HEK293 (cell line): ENCODE measurements around the gene UNC80.

Experiments
- REPIN1 ChIP-seq: fragments of 450-650 bp; formaldehyde crosslinking; IDR thresholded peaks from 2 replicates; pipeline ENCODE4 v1.5.1; 2017; ENCODE audit warnings: missing biosample characterization, missing genetic modification characterization, low read depth
- YY1 ChIP-seq: fragments of 450-650 bp; formaldehyde crosslinking; IDR thresholded peaks from 2 replicates; pipeline ENCODE4 v1.5.1; 2018; ENCODE audit warnings: missing biosample characterization, missing genetic modification characterization
- ZBTB20 ChIP-seq: fragments of 450-650 bp; formaldehyde crosslinking; IDR thresholded peaks from 2 replicates; pipeline ENCODE4 v1.5.1; 2016; ENCODE audit warnings: missing biosample characterization, missing genetic modification characterization
- ZNF121 ChIP-seq: fragments of 450-650 bp; formaldehyde crosslinking; IDR thresholded peaks from 2 replicates; pipeline ENCODE4 v1.5.1; 2016; ENCODE audit warnings: missing biosample characterization, missing genetic modification characterization
- ZNF239 ChIP-seq: fragments of 450-650 bp; formaldehyde crosslinking; IDR thresholded peaks from 2 replicates; pipeline ENCODE4 v1.5.1; 2016; ENCODE audit warnings: missing biosample characterization, missing genetic modification characterization
- ZNF266 ChIP-seq: fragments of 450-650 bp; formaldehyde crosslinking; IDR thresholded peaks from 2 replicates; pipeline ENCODE4 v1.5.1; 2016; ENCODE audit warnings: missing biosample characterization, missing genetic modification characterization, low read depth
- ZNF302 ChIP-seq: fragments of 450-650 bp; formaldehyde crosslinking; IDR thresholded peaks from 2 replicates; pipeline ENCODE4 v1.5.1; 2016; ENCODE audit warnings: missing biosample characterization, missing genetic modification characterization, low read depth
- ZNF530 ChIP-seq: fragments of 450-650 bp; formaldehyde crosslinking; IDR thresholded peaks from 2 replicates; pipeline ENCODE4 v1.5.1; 2016; ENCODE audit warnings: low read depth, missing biosample characterization, missing genetic modification characterization
- ZNF660 ChIP-seq: fragments of 450-650 bp; IDR thresholded peaks from 2 replicates; pipeline ENCODE4 v1.5.1; 2018; ENCODE audit warnings: missing biosample characterization, mild to moderate bottlenecking, missing genetic modification characterization
- TF ChIP-seq, protein P1 (sequence below): fragments of 450-650 bp; formaldehyde crosslinking; IDR thresholded peaks from 2 replicates; pipeline ENCODE4 v1.5.1; 2016; ENCODE audit warnings: missing biosample characterization, missing genetic modification characterization
- TF ChIP-seq, protein P2 (sequence below): fragments of 450-650 bp; formaldehyde crosslinking; IDR thresholded peaks from 2 replicates; pipeline ENCODE4 v1.5.1; 2016; ENCODE audit warnings: missing biosample characterization, missing genetic modification characterization
- TF ChIP-seq, protein P3 (sequence below): fragments of 450-650 bp; IDR thresholded peaks from 2 replicates; pipeline ENCODE4 v1.5.1; 2018; ENCODE audit warnings: missing biosample characterization, mild to moderate bottlenecking, missing genetic modification characterization

DNA sequence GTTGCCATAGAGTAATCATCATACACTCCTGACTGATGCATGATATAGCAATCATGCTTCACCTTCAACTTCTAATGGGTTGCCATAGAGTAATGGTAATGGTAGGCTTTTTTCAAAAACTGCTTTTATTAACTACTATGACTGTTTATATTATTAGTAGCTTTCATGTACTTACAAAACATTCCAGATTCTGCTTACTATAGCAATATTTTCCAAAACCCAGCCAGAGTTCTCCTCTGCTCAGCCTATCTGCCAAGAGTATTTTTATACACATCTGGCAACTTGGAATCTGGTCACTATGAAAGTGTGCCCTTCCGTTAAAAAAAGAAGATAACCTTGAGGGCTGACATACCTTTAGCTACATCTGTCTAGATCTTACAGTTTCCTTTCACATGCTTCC lies 5.0 kb upstream of the UNC80 start:
- TF ChIP-seq ZNF660 (tag by site-specific recombination) (no peak), ZNF239 (tag by site-specific recombination) (no peak), ZBTB20 (no peak), YY1 (tag by site-specific recombination) (no peak), REPIN1 (tag by site-specific recombination) (no peak), ZNF121 (tag by site-specific recombination) (no peak), ZNF266 (tag by site-specific recombination) (no peak), ZNF302 (tag by site-specific recombination) (no peak), ZNF530 (tag by site-specific recombination) (no peak)
- TF ChIP-seq, protein P1, sequence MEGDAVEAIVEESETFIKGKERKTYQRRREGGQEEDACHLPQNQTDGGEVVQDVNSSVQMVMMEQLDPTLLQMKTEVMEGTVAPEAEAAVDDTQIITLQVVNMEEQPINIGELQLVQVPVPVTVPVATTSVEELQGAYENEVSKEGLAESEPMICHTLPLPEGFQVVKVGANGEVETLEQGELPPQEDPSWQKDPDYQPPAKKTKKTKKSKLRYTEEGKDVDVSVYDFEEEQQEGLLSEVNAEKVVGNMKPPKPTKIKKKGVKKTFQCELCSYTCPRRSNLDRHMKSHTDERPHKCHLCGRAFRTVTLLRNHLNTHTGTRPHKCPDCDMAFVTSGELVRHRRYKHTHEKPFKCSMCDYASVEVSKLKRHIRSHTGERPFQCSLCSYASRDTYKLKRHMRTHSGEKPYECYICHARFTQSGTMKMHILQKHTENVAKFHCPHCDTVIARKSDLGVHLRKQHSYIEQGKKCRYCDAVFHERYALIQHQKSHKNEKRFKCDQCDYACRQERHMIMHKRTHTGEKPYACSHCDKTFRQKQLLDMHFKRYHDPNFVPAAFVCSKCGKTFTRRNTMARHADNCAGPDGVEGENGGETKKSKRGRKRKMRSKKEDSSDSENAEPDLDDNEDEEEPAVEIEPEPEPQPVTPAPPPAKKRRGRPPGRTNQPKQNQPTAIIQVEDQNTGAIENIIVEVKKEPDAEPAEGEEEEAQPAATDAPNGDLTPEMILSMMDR (tag by site-specific recombination) = no peak
- TF ChIP-seq, protein P2, sequence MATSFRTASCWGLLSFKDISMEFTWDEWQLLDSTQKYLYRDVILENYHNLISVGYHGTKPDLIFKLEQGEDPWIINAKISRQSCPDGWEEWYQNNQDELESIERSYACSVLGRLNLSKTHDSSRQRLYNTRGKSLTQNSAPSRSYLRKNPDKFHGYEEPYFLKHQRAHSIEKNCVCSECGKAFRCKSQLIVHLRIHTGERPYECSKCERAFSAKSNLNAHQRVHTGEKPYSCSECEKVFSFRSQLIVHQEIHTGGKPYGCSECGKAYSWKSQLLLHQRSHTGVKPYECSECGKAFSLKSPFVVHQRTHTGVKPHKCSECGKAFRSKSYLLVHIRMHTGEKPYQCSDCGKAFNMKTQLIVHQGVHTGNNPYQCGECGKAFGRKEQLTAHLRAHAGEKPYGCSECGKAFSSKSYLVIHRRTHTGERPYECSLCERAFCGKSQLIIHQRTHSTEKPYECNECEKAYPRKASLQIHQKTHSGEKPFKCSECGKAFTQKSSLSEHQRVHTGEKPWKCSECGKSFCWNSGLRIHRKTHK (tag by site-specific recombination) = no peak
- TF ChIP-seq, protein P3, sequence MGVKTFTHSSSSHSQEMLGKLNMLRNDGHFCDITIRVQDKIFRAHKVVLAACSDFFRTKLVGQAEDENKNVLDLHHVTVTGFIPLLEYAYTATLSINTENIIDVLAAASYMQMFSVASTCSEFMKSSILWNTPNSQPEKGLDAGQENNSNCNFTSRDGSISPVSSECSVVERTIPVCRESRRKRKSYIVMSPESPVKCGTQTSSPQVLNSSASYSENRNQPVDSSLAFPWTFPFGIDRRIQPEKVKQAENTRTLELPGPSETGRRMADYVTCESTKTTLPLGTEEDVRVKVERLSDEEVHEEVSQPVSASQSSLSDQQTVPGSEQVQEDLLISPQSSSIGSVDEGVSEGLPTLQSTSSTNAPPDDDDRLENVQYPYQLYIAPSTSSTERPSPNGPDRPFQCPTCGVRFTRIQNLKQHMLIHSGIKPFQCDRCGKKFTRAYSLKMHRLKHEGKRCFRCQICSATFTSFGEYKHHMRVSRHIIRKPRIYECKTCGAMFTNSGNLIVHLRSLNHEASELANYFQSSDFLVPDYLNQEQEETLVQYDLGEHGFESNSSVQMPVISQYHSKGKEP (tag by site-specific recombination) = no peak
